Esophagus squamous epithelium (tissue), 4 donors: ENCODE measurements around the gene SDF4.

Experiments used
- POLR2A ChIP-seq, 4 donors: fragments of 450-650 bp; IDR thresholded peaks; one replicate each; pipeline ENCODE4 v1.6.1; 2017; ENCODE audit warnings: antibody characterized with exemption in 4 of 4, mild to moderate bottlenecking in 4 of 4, moderate library complexity in 3 of 4
- TF ChIP-seq, protein P1 (sequence below), 6 experiments: fragments of 450-650 bp in 4 of 6; fragments of 200-600 bp in 2 of 6; sonication (generic) in 2 of 6; IDR thresholded peaks; one replicate each; pipeline ENCODE4 v1.5.1; 2016 to 2019; ENCODE audit warnings: antibody characterized with exemption in 6 of 6, mild to moderate bottlenecking in 4 of 6, moderate library complexity in 4 of 6

DNA sequence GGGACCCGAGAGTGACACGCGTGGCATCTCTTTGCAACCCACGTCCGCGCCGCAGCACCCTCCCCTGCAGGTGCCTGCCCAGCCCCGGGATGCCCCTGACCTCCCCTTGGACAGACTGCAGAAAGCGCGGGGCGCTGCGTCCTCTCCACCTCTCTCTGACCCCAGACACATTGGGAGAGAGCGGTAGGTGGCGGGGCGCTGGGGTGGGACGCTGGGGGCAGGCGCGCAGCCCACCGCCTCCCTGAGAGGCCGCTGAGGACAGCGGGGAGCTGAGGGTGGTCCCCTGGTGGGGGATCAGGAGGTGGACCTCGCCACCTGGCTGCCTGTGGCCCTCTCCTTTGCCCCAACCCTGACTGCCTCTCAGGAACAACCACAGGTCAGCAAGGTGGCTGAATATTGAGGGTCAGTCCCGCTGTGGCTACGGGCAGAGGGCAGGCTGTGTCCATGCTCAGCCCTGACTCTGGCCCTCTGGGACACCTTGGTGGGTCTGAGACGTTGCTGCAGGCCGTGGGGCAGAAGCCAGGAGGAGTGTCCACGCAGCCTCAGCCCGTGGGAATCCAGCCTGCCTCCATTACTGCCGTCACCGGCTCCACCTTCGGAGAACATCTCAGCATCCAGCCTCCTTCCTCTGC, 42.6 kb upstream of the SDF4 start:
- TF ChIP-seq, protein P1, sequence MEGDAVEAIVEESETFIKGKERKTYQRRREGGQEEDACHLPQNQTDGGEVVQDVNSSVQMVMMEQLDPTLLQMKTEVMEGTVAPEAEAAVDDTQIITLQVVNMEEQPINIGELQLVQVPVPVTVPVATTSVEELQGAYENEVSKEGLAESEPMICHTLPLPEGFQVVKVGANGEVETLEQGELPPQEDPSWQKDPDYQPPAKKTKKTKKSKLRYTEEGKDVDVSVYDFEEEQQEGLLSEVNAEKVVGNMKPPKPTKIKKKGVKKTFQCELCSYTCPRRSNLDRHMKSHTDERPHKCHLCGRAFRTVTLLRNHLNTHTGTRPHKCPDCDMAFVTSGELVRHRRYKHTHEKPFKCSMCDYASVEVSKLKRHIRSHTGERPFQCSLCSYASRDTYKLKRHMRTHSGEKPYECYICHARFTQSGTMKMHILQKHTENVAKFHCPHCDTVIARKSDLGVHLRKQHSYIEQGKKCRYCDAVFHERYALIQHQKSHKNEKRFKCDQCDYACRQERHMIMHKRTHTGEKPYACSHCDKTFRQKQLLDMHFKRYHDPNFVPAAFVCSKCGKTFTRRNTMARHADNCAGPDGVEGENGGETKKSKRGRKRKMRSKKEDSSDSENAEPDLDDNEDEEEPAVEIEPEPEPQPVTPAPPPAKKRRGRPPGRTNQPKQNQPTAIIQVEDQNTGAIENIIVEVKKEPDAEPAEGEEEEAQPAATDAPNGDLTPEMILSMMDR (IDR thresholded peaks at IDR 0.05), result no peak
- TF ChIP-seq POLR2A (IDR thresholded peaks at IDR 0.05), result no peak
